HFF-Myc (cell line): ENCODE results near the gene SSRP1.

Experiments used
- DNase-seq: peaks from one replicate; pipeline ENCODE4 v3.0.0-alpha.2; 2011; ENCODE audit warnings: low read depth; ENCODE audit errors: extremely low read depth
- H3K4me3 ChIP-seq: replicated peaks from 2 replicates; pipeline ENCODE4 v1.5.1; 2011; ENCODE audit warnings: low read depth, mild to moderate bottlenecking, control low read depth, low read length
- TF ChIP-seq, protein P1 (sequence below): IDR thresholded peaks from 2 replicates; pipeline ENCODE4 v1.5.1; 2012; ENCODE audit warnings: mild to moderate bottlenecking, low read depth, low read length, control low read depth; ENCODE audit errors: missing control alignments

SSRP1 gene

DNA sequence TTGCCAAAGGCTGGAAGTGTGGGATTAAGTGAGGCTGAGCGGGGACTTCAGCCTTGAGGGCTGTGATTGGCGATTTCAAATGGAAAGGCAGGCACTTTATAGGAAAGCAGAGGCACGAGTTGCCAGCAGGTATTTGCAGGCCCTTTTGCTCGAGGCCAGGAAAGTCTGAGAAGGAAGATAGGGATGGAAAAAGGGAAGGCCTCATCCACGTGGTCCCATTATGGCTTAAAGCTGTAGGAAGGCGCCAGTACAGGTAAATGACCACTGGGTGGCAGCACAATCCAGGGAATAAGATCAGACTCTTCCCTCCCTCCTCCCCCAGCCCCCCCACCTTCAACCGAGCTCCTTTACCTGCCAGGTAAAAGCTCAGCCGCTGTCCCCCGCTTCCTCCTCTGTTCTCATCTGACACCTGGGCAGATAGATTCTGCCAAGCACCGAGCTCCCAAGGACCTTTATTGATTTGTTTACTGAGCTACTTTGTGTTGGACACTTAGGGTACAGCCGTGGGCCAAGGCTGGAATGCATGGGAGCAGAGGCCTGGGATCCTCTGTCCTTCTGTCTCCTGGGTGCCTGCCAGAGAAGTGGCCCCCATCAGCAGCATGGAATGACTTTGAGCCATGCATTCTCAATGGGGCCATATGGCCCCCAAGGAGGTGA is 10.0 kb upstream of the SSRP1 start:
- no peak overlapping the region for H3K4me3 ChIP-seq
- TF ChIP-seq, protein P1, sequence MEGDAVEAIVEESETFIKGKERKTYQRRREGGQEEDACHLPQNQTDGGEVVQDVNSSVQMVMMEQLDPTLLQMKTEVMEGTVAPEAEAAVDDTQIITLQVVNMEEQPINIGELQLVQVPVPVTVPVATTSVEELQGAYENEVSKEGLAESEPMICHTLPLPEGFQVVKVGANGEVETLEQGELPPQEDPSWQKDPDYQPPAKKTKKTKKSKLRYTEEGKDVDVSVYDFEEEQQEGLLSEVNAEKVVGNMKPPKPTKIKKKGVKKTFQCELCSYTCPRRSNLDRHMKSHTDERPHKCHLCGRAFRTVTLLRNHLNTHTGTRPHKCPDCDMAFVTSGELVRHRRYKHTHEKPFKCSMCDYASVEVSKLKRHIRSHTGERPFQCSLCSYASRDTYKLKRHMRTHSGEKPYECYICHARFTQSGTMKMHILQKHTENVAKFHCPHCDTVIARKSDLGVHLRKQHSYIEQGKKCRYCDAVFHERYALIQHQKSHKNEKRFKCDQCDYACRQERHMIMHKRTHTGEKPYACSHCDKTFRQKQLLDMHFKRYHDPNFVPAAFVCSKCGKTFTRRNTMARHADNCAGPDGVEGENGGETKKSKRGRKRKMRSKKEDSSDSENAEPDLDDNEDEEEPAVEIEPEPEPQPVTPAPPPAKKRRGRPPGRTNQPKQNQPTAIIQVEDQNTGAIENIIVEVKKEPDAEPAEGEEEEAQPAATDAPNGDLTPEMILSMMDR: peak; percentile 64
- peak; percentile 66 for DNase-seq

DNA sequence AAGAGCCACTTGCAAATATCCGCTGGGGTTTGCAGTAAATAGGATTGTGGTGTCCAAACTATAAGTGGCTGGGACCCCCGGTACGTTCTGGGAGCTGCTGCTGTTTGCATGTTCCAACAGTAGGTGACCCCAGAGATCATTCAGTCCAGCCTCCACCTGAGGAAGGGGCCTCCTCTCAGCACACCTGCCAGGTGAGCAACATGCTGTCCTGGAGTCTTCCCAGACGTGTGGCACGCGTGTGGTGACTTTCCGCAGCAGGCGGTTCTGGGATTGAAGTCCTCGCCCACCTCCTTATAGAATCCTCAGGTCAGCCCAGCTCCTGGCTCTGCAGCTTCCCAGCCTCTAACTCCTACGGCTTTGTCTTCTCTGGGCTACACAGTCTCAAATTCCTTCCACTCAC is 9.1 kb upstream of the SSRP1 start:
- H3K4me3 ChIP-seq: no peak overlapping the region
- TF ChIP-seq, protein P1: no peak
- DNase-seq: no peak

DNA sequence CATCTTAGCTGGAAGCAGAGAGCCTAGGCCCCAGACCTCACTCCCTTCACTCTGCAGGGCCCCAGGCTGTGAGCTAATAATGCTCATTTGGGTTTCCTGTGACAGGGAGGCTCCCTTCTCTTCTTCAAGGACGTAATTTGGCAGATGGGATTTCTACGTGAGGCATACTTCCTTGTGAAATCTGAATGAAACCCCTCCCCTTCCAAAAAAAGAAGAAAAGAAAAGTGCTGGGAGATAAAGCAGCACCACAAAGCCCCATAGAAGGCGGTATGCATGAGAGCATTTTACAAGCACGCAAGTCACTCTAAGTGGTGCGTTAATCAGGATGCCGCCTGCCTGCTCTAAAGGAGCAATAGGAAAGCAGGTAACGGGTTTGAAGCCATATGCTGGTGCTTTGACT is 8.1 kb upstream of the SSRP1 start:
- DNase-seq: no peak
- TF ChIP-seq, protein P1: no peak
- H3K4me3 ChIP-seq: no peak overlapping the region

DNA sequence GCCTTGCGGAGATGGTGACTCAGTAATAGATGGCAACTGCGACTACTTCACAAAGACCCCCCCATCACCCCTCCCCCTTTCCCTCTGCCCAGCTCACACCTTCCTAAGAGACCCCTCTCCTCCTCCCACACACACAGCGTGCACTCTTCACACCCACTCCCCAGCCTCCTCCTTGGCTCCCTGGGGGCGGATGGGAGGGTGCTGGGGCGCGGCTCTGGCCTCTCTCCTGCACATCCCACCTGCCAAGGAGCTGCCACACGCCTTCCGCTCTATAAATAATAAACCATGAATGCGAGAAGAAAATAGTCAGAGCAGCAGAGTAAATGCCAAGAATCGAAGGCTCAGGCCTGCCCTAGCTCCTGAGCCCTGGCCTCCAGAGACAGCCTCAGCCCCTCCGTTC is 7.0 kb upstream of the SSRP1 start:
- no peak overlapping the region for H3K4me3 ChIP-seq
- DNase-seq: no peak
- TF ChIP-seq, protein P1: no peak

DNA sequence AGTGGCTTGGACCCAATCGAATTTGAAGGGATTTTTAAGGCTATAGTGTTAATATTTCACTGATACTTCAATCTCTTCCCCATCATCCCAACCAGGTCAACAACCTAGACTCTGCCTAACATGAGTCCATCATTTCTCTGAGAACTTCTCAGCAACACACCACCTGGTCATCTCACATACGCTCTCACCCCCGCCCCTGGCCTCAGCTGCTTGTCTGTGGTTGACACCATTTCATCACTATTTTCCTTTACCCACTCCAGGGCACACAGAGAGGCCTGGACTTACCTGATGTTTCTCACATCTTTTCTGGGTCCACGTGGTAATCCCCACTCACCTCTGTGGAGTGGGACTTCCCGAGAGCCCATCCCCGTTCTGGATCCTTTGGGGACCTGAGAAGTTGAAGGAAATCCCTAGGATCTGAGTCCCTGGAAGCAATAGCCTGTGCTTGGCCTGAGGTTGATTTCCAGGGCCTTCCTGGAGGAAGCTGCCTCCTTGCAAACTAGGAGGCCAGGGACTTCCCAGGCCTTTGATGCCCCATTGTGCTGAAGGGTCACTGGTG is 5.6 kb upstream of the SSRP1 start:
- DNase-seq: no peak
- TF ChIP-seq, protein P1: no peak

DNA sequence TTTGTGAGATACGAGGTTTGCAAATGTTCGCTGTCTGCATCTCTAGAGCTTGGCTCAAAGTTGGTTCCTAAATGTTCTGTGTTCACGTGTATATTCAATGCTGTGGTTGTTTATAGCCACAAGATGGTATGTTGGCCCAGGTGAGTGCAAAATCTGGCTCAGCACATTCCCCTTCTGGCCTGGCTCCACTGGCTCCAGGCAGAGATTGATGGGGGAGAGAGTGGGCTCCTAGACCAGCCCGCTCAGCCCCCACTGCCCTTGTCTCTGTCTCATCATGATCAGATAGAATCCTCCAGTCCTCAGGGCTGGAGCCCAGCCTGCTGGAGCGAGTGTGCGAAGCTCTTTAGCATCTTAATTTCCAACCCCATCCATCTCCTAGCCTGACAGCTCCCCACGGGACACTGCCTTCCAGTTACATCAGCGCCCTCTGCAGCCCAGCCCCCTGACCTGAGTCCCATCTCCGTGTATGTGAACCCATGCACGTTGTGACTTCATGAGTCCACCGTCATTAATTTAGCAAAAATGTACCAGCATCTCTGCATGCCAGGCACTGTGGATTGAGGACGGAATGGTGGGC is 4.4 kb upstream of the SSRP1 start:
- H3K4me3 ChIP-seq: no peak overlapping the region
- TF ChIP-seq, protein P1: peak; percentile 15
- DNase-seq: no peak

More for the DNA sequence above, 5.6 kb upstream of the SSRP1 start:
- no peak overlapping the region for H3K4me3 ChIP-seq
